Neuronal stem cell (in vitro differentiated cells): ENCODE measurements around the gene GPR12.

Experiments
- DNase-seq: peaks from one replicate; pipeline ENCODE4 v3.0.0-alpha.2; 2013; ENCODE audit warnings: low spot score
- H2AFZ ChIP-seq: one replicate; pipeline ENCODE4 v1.6.1; 2013; ENCODE audit warnings: mild to moderate bottlenecking, low read length, inconsistent platforms
- H2AK5ac ChIP-seq: 2 replicates; pipeline ENCODE4 v1.6.1; 2013; ENCODE audit warnings: low read depth, mild to moderate bottlenecking, inconsistent platforms, low read length, moderate library complexity, mixed read lengths
- H2BK120ac ChIP-seq: 2 replicates; pipeline ENCODE4 v1.6.1; 2013; ENCODE audit warnings: low read depth, mild to moderate bottlenecking, inconsistent platforms, low read length, moderate library complexity, mixed read lengths
- H2BK12ac ChIP-seq: one replicate; pipeline ENCODE4 v1.6.1; 2013; ENCODE audit warnings: low read length, inconsistent platforms
- H2BK15ac ChIP-seq: 2 replicates; pipeline ENCODE4 v1.6.1; 2013; ENCODE audit warnings: mild to moderate bottlenecking, low read length, inconsistent platforms, mixed read lengths
- H2BK5ac ChIP-seq: one replicate; pipeline ENCODE4 v1.6.1; 2013; ENCODE audit warnings: inconsistent platforms, mild to moderate bottlenecking, low read length, moderate library complexity
- H3K14ac ChIP-seq: one replicate; pipeline ENCODE4 v1.6.1; 2013; ENCODE audit warnings: low read length, inconsistent platforms
- H3K18ac ChIP-seq: 2 replicates; pipeline ENCODE4 v1.6.1; 2013; ENCODE audit warnings: low read length, inconsistent platforms
- H3K23ac ChIP-seq: 2 replicates; pipeline ENCODE4 v1.6.1; 2013; ENCODE audit warnings: low read depth, mild to moderate bottlenecking, mixed read lengths, low read length, inconsistent platforms; ENCODE audit not compliant: poor library complexity
- H3K27ac ChIP-seq: replicated peaks from 3 replicates; pipeline ENCODE4 v1.5.1; 2013; ENCODE audit warnings: low read length, inconsistent platforms
- H3K27me3 ChIP-seq, 3 experiments: 2 replicates each; pipeline ENCODE4 v1.6.1; 2013; ENCODE audit warnings: low read length in 3 of 3, mild to moderate bottlenecking in 2 of 3, inconsistent platforms in 1 of 3, low read depth in 1 of 3, mixed read lengths in 1 of 3, moderate library complexity in 1 of 3; ENCODE audit not compliant: control insufficient read depth in 3 of 3, insufficient read depth in 3 of 3
- H3K36me3 ChIP-seq, 2 donors: replicated peaks in 1 of 2; 2 replicates each; pipeline ENCODE4 v1.6.1; 2013; ENCODE audit warnings: low read length in 2 of 2; ENCODE audit not compliant: control insufficient read depth in 2 of 2, insufficient read depth in 2 of 2
- H3K4ac ChIP-seq: 2 replicates; pipeline ENCODE4 v1.6.1; 2013; ENCODE audit warnings: inconsistent platforms, mild to moderate bottlenecking, low read length, moderate library complexity
- H3K4me1 ChIP-seq, 2 donors: 1 replicate in 1 of 2; 2 replicates in 1 of 2; pipeline ENCODE4 v1.6.1; 2013; ENCODE audit warnings: low read length in 2 of 2, low read depth in 1 of 2; ENCODE audit not compliant: control insufficient read depth in 2 of 2, insufficient read depth in 1 of 2
- H3K4me2 ChIP-seq: one replicate; pipeline ENCODE4 v1.6.1; 2013; ENCODE audit warnings: mild to moderate bottlenecking, low read length, inconsistent platforms; ENCODE audit not compliant: insufficient read depth, poor library complexity, severe bottlenecking
- H3K4me3 ChIP-seq, 2 donors: 2 replicates each; pipeline ENCODE4 v1.5.1; 2013; ENCODE audit warnings: low read length in 2 of 2, mild to moderate bottlenecking in 2 of 2, inconsistent platforms in 1 of 2, moderate library complexity in 1 of 2
- H3K79me1 ChIP-seq: one replicate; pipeline ENCODE4 v1.6.1; 2013; ENCODE audit warnings: low read depth, mild to moderate bottlenecking, inconsistent platforms, low read length, moderate library complexity
- H3K9ac ChIP-seq: one replicate; pipeline ENCODE4 v1.6.1; 2013; ENCODE audit warnings: mild to moderate bottlenecking, low read depth, low read length, inconsistent platforms; ENCODE audit not compliant: poor library complexity
- H3K9me3 ChIP-seq, 2 donors: replicated peaks in 1 of 2; 2 replicates each; pipeline versions ENCODE3 to v1.6.1; 2013; ENCODE audit warnings: low read length in 2 of 2, mild to moderate bottlenecking in 2 of 2, inconsistent platforms in 1 of 2, low read depth in 1 of 2, mixed read lengths in 1 of 2, moderate library complexity in 1 of 2; ENCODE audit not compliant: control insufficient read depth in 2 of 2, insufficient read depth in 1 of 2
- H4K8ac ChIP-seq: one replicate; pipeline ENCODE4 v1.6.1; 2013; ENCODE audit warnings: low read depth, mild to moderate bottlenecking, inconsistent platforms, low read length, moderate library complexity
- H4K91ac ChIP-seq: one replicate; pipeline ENCODE4 v1.6.1; 2013; ENCODE audit warnings: low read length, low read depth, mild to moderate bottlenecking, inconsistent platforms; ENCODE audit not compliant: poor library complexity
- WGBS, 2 donors: extraction: QIAGEN DNeasy Blood & Tissue Kit; methylation state at CpG; one replicate each; pipeline ENCODE4 v1.1.7; 2013; ENCODE audit warnings: missing lambda C conversion rate in 2 of 2, mixed read lengths in 1 of 2; ENCODE audit not compliant: insufficient read length in 2 of 2, insufficient replicate concordance in 1 of 2; ENCODE audit errors: extremely low coverage in 2 of 2; 5-methylcytosine and 5-hydroxymethylcytosine counted together

The GPR12 gene

GRCh38 chr13:26786651-26787295, 26.2 kb upstream of the GPR12 start:
- Histone ChIP-seq H3K4me1 (peaks cover 0 to 11% of the 10 kb centered on the region in 2 donors), H4K91ac (no peak overlapping the region)
- WGBS, 2 donors: no CpG with 5 or more reads among the region's 2 CpGs

GRCh38 chr13:26785838-26786630, 25.4 kb upstream of the GPR12 start:
- Histone ChIP-seq H2AFZ (peak overlapping the region; percentile 35), H3K9me3 (no peaks in the 10 kb centered on the region), H3K4ac (no peak overlapping the region), H3K27ac (no peak overlapping the region), H3K23ac (no peak overlapping the region), H3K9ac (no peak overlapping the region), H3K4me2 (peak overlapping the region; percentile 52), H3K4me1 (peaks cover 0 to 11% of the 10 kb centered on the region in 2 donors), H2BK120ac (no peak overlapping the region), H3K79me1 (no peaks in the 10 kb centered on the region), H2AK5ac (no peak overlapping the region), H4K91ac (no peak overlapping the region), H3K27me3 (peaks cover 0 to 44% (median 2%) of the 10 kb centered on the region in 3 experiments), H3K36me3 (no peaks in the 10 kb centered on the region), H2BK12ac (no peak overlapping the region), H4K8ac (no peak overlapping the region), H3K14ac (no peak overlapping the region), H3K4me3 (peak overlapping the region in 1 of 2 donors; percentile 51), H2BK15ac (no peak overlapping the region), H2BK5ac (no peak overlapping the region), H3K18ac (no peak overlapping the region)
- no CpG with 5 or more reads among the region's 17 CpGs for WGBS, 2 donors
- DNase-seq: no peak

More at GRCh38 chr13:26786651-26787295, 26.2 kb upstream of the GPR12 start:
- H2BK120ac ChIP-seq: no peak overlapping the region
- no peak overlapping the region for H4K8ac ChIP-seq
- H3K18ac ChIP-seq: no peak overlapping the region
- H2AFZ ChIP-seq: no peak overlapping the region
- H3K23ac ChIP-seq: no peak overlapping the region
- no peak overlapping the region for H3K4me3 ChIP-seq
- no peaks in the 10 kb centered on the region for H3K36me3 ChIP-seq
- no peak overlapping the region for H2BK15ac ChIP-seq
- no peak overlapping the region for H3K14ac ChIP-seq
- no peak for DNase-seq
- no peak overlapping the region for H2BK5ac ChIP-seq
- no peak overlapping the region for H3K4me2 ChIP-seq
- no peak overlapping the region for H2AK5ac ChIP-seq
- H3K79me1 ChIP-seq: no peaks in the 10 kb centered on the region
- H3K9me3 ChIP-seq: no peaks in the 10 kb centered on the region
- H3K4ac ChIP-seq: no peak overlapping the region
- no peak overlapping the region for H2BK12ac ChIP-seq
- no peak overlapping the region for H3K27ac ChIP-seq
- H3K27me3 ChIP-seq: peaks cover 0 to 44% (median 2%) of the 10 kb centered on the region in 3 experiments
- no peak overlapping the region for H3K9ac ChIP-seq

GRCh38 chr13:26784704-26785639, 24.4 kb upstream of the GPR12 start:
- Histone ChIP-seq H3K14ac (no peak overlapping the region), H3K4ac (no peak overlapping the region), H3K4me2 (peak overlapping the region; percentile 52), H3K27ac (no peak overlapping the region), H3K18ac (no peak overlapping the region), H2AFZ (no peak overlapping the region), H3K79me1 (no peaks in the 10 kb centered on the region), H2BK120ac (no peak overlapping the region), H2BK5ac (no peak overlapping the region), H3K9ac (no peak overlapping the region), H2BK15ac (no peak overlapping the region), H4K8ac (peak overlapping the region; percentile 20), H3K27me3 (peaks cover 0 to 44% (median 2%) of the 10 kb centered on the region in 3 experiments), H2AK5ac (no peak overlapping the region), H4K91ac (no peak overlapping the region), H3K4me3 (peak overlapping the region in 1 of 2 donors; percentile 51), H3K23ac (no peak overlapping the region), H3K36me3 (no peaks in the 10 kb centered on the region), H2BK12ac (no peak overlapping the region), H3K4me1 (peaks cover 0 to 11% of the 10 kb centered on the region in 2 donors), H3K9me3 (no peaks in the 10 kb centered on the region)
- no peak for DNase-seq
- no CpG with 5 or more reads among the region's 18 CpGs for WGBS, 2 donors
